SU-DHL-6 (cell line): ENCODE results near the gene GSTCD.

Experiments used
- H2AFZ ChIP-seq: fragments of 200-600 bp; sonication (generic); 2 replicates; pipeline ENCODE4 v1.6.1; 2014; ENCODE audit warnings: low read depth, mild to moderate bottlenecking, moderate library complexity, mixed read lengths, antibody characterized with exemption, low read length; ENCODE audit not compliant: severe bottlenecking
- H3F3A ChIP-seq: fragments of 200-600 bp; shearing (Covaris generic); 2 replicates; pipeline ENCODE4 v1.6.0; 2016; ENCODE audit warnings: antibody characterized with exemption, mild to moderate bottlenecking; ENCODE audit not compliant: insufficient read depth
- H3K27ac ChIP-seq: fragments of 200-600 bp; sonication (generic); 2 replicates; pipeline ENCODE4 v1.5.1; 2016; ENCODE audit warnings: low read depth, mild to moderate bottlenecking, low read length, moderate library complexity, mixed read lengths
- H3K27me3 ChIP-seq: fragments of 200-600 bp; sonication (generic), shearing (Covaris generic); 2 replicates; pipeline ENCODE4 v1.6.0; 2014; ENCODE audit warnings: mild to moderate bottlenecking, low read length
- H3K36me3 ChIP-seq: fragments of 200-600 bp; sonication (generic); 2 replicates; pipeline ENCODE4 v1.6.1; 2014; ENCODE audit warnings: mild to moderate bottlenecking, low read length, mixed read lengths
- H3K4me2 ChIP-seq: fragments of 300-600, 200-600 bp; shearing (Covaris generic), sonication (generic); 2 replicates; pipeline ENCODE4 v1.6.0; 2014; ENCODE audit warnings: low read length, low read depth, mild to moderate bottlenecking; ENCODE audit not compliant: poor library complexity, severe bottlenecking
- H3K4me3 ChIP-seq: fragments of 200-600 bp; sonication (generic); 2 replicates; pipeline ENCODE4 v1.5.1; 2014; ENCODE audit warnings: antibody characterized with exemption, low read length, mild to moderate bottlenecking, mixed read lengths; ENCODE audit not compliant: insufficient read depth, poor library complexity, severe bottlenecking
- H3K79me2 ChIP-seq: fragments of 200-600 bp; sonication (generic); 2 replicates; pipeline ENCODE4 v1.6.1; 2014; ENCODE audit warnings: mild to moderate bottlenecking, low read length, moderate library complexity; ENCODE audit not compliant: insufficient read depth
- H3K9ac ChIP-seq: fragments of 200-600 bp; sonication (generic); 2 replicates; pipeline ENCODE4 v1.7.0; 2014; ENCODE audit warnings: mild to moderate bottlenecking, low read length
- H3K9me2 ChIP-seq: fragments of 200-600 bp; sonication (generic); replicated peaks from 2 replicates; pipeline ENCODE4 v1.6.1; 2014; ENCODE audit warnings: low read length; ENCODE audit not compliant: insufficient read depth
- H3K9me3 ChIP-seq: fragments of 200-600 bp; sonication (generic); 2 replicates; pipeline ENCODE4 v1.6.1; 2014; ENCODE audit warnings: low read length, mixed read lengths; ENCODE audit not compliant: insufficient read depth
- H4K20me1 ChIP-seq: fragments of 200-600 bp; sonication (generic); 2 replicates; pipeline ENCODE4 v1.6.1; 2014; ENCODE audit warnings: low read depth, mild to moderate bottlenecking, antibody characterized with exemption, low read length, moderate library complexity, mixed read lengths
- EZH2phosphoT487 ChIP-seq: fragments of 200-600 bp; sonication (generic), shearing (Covaris generic); conservative IDR thresholded peaks from 2 replicates; pipeline ENCODE4 v1.6.1; 2018; ENCODE audit warnings: mild to moderate bottlenecking, antibody characterized with exemption, low read length, moderate library complexity, mixed read lengths
- TF ChIP-seq, protein P1 (sequence below): fragments of 200-600 bp; sonication (generic); IDR thresholded peaks from one replicate; pipeline ENCODE4 v1.5.1; 2017; ENCODE audit warnings: antibody characterized with exemption, mild to moderate bottlenecking, low read length, moderate library complexity; ENCODE audit not compliant: insufficient read depth, poor library complexity, severe bottlenecking

The GSTCD gene

DNA sequence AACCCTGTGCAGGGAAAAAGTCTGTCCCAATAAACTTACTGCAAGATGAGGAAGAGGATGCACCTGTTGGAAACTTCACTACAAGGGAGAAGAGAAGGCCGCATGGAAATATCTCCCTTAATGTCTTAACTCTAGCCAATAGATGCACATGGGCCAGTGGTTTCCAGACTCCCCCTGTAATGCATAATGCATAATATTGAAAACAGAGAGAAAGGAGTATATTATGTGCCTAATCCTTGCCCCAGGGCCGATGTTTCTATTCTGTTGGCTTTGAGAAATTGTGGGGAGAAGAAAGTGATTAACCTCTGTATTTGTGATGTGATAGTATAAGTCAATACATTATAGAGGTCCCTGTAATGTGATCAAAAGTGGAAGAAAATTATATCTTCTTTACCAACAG is 37.3 kb upstream of the GSTCD start:
- Histone ChIP-seq H2AFZ (no peak overlapping the region), H3K27me3 (no peaks in the 10 kb centered on the region), H3K27ac (no peak overlapping the region), H4K20me1 (no peaks in the 10 kb centered on the region), H3K4me3 (no peak overlapping the region), H3F3A (no peaks in the 10 kb centered on the region), H3K79me2 (no peaks in the 10 kb centered on the region), H3K36me3 (no peaks in the 10 kb centered on the region), H3K9ac (no peak overlapping the region), H3K9me2 (no peaks in the 10 kb centered on the region), H3K4me2 (no peak overlapping the region), H3K9me3 (no peaks in the 10 kb centered on the region)
- TF ChIP-seq, protein P1, sequence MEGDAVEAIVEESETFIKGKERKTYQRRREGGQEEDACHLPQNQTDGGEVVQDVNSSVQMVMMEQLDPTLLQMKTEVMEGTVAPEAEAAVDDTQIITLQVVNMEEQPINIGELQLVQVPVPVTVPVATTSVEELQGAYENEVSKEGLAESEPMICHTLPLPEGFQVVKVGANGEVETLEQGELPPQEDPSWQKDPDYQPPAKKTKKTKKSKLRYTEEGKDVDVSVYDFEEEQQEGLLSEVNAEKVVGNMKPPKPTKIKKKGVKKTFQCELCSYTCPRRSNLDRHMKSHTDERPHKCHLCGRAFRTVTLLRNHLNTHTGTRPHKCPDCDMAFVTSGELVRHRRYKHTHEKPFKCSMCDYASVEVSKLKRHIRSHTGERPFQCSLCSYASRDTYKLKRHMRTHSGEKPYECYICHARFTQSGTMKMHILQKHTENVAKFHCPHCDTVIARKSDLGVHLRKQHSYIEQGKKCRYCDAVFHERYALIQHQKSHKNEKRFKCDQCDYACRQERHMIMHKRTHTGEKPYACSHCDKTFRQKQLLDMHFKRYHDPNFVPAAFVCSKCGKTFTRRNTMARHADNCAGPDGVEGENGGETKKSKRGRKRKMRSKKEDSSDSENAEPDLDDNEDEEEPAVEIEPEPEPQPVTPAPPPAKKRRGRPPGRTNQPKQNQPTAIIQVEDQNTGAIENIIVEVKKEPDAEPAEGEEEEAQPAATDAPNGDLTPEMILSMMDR = no peak
- TF ChIP-seq EZH2phosphoT487 = no peak

DNA sequence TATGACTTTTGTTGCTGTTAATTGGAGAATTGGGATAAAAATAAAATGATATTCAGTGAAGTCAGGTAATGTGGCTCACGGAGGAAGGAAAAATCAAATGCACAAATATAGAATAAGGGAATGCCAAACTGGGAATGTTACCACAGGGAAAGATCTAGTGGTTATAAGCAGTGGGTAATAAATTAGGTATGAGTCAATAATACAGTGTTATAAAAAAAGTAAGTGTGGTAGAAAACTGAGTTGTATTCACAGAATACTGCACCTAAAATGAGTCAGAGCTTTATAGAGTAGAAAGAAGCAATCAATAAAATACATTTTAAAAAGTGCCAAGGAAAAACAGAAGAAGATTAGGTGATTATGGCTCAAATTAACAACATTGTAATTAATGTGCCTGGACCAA is 34.6 kb upstream of the GSTCD start:
- no peaks in the 10 kb centered on the region for H3K27me3 ChIP-seq
- no peak overlapping the region for H2AFZ ChIP-seq
- no peak overlapping the region for H3K4me3 ChIP-seq
- H3K9ac ChIP-seq = no peak overlapping the region
- H4K20me1 ChIP-seq = no peaks in the 10 kb centered on the region
- no peaks in the 10 kb centered on the region for H3K9me3 ChIP-seq
- no peak overlapping the region for H3K27ac ChIP-seq
- H3F3A ChIP-seq = no peaks in the 10 kb centered on the region
- H3K4me2 ChIP-seq = no peak overlapping the region
- H3K36me3 ChIP-seq = no peaks in the 10 kb centered on the region
- no peaks in the 10 kb centered on the region for H3K79me2 ChIP-seq
- no peaks in the 10 kb centered on the region for H3K9me2 ChIP-seq
- TF ChIP-seq EZH2phosphoT487 = no peak
- TF ChIP-seq, protein P1 = no peak

DNA sequence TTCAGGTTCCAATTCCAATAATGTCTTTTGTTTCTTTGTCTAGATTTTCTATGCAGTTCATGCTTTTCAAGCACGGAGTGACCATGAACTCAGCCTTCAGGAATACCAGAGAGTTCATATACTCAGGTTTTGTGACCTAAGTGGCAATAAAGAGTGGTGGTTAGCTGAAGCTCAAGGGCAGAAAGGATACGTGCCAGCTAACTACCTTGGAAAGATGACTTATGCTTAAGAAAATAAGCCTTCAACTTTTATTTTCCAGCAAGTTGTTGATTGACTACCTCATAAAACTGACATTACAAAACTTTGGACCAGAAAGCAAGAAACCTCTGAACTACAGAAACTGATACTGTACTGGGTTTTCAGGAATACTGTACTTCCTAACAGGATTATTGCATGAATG is 30.9 kb upstream of the GSTCD start:
- H3F3A ChIP-seq = no peaks in the 10 kb centered on the region

More for the DNA sequence above, 30.9 kb upstream of the GSTCD start:
- no peaks in the 10 kb centered on the region for H3K79me2 ChIP-seq
- H3K9me2 ChIP-seq = no peaks in the 10 kb centered on the region
- no peaks in the 10 kb centered on the region for H4K20me1 ChIP-seq
- H3K4me3 ChIP-seq = no peak overlapping the region
- no peaks in the 10 kb centered on the region for H3K36me3 ChIP-seq
- H3K9me3 ChIP-seq = no peaks in the 10 kb centered on the region
- no peaks in the 10 kb centered on the region for H3K27me3 ChIP-seq
- no peak overlapping the region for H3K4me2 ChIP-seq
- no peak overlapping the region for H3K9ac ChIP-seq
- TF ChIP-seq EZH2phosphoT487 = no peak
- TF ChIP-seq, protein P1 = no peak
- H3K27ac ChIP-seq = no peak overlapping the region
- no peak overlapping the region for H2AFZ ChIP-seq
